Testis (tissue), 2 donors: ENCODE data around the gene MSN.
"Not testable (repeated sequence)": the region's sequence is repeated elsewhere in the genome, so short reads cannot be mapped to it uniquely, and the experiment has no call there.

Experiments used
- CTCF ChIP-seq, 3 experiments: fragments of 450-650 bp in 2 of 3; fragments of 200-600 bp in 1 of 3; sonication (generic) in 1 of 3; IDR thresholded peaks; one replicate each; pipeline ENCODE4 v1.5.1; 2016 to 2019; ENCODE audit warnings: antibody characterized with exemption in 3 of 3, mild to moderate bottlenecking in 2 of 3, moderate library complexity in 1 of 3
- POLR2A ChIP-seq: fragments of 450-650 bp; IDR thresholded peaks from one replicate; pipeline ENCODE4 v1.6.1; 2017; ENCODE audit warnings: antibody characterized with exemption, mild to moderate bottlenecking, moderate library complexity

GRCh38 chrX:65657009-65657441 lies 10.4 kb upstream of the MSN start:
- TF ChIP-seq CTCF (IDR thresholded peaks at IDR 0.05); POLR2A: not testable (repeated sequence)
